Activated naive CD4-positive, alpha-beta T cell treated with anti-CD3 and anti-CD28 coated beads, Interleukin-2, amount 50 U/mL, for 24 hours (primary cell): Measurements from ENCODE around the gene TEDC1.

Experiments
- H3K27ac Mint-ChIP-seq: one replicate; pipeline ENCODE4 v1.8.0; 2021; ENCODE audit warnings: mild to moderate bottlenecking, mixed read lengths
- H3K27me3 Mint-ChIP-seq: one replicate; pipeline ENCODE4 v1.8.0; 2021; ENCODE audit warnings: mixed read lengths
- H3K36me3 Mint-ChIP-seq: one replicate; pipeline ENCODE4 v1.8.0; 2021; ENCODE audit warnings: mixed read lengths
- H3K4me1 Mint-ChIP-seq: one replicate; pipeline ENCODE4 v1.8.0; 2021; ENCODE audit warnings: mixed read lengths
- H3K4me3 Mint-ChIP-seq: one replicate; pipeline ENCODE4 v1.8.0; 2021; ENCODE audit warnings: mild to moderate bottlenecking, mixed read lengths
- H3K9me3 Mint-ChIP-seq: one replicate; pipeline ENCODE4 v1.8.0; 2021; ENCODE audit warnings: mixed read lengths

TEDC1 gene

GRCh38 chr14:105469456-105470349 lies 21.3 kb upstream of the TEDC1 start:
- Mint-ChIP-seq H3K4me3 (no peak overlapping the region), H3K27me3 (no peaks in the 10 kb centered on the region), H3K36me3 (no peaks in the 10 kb centered on the region), H3K27ac (no peak overlapping the region), H3K9me3 (no peaks in the 10 kb centered on the region), H3K4me1 (no peaks in the 10 kb centered on the region)

GRCh38 chr14:105470350-105471296 lies 20.4 kb upstream of the TEDC1 start:
- H3K4me1 Mint-ChIP-seq: no peaks in the 10 kb centered on the region
- H3K36me3 Mint-ChIP-seq: no peaks in the 10 kb centered on the region
- H3K27me3 Mint-ChIP-seq: no peaks in the 10 kb centered on the region
- H3K27ac Mint-ChIP-seq: no peak overlapping the region
- H3K4me3 Mint-ChIP-seq: no peak overlapping the region
- H3K9me3 Mint-ChIP-seq: no peaks in the 10 kb centered on the region

- no peaks in the 10 kb centered on the region for H3K27me3 Mint-ChIP-seq
- H3K36me3 Mint-ChIP-seq: no peaks in the 10 kb centered on the region
- H3K9me3 Mint-ChIP-seq: no peaks in the 10 kb centered on the region
- H3K4me1 Mint-ChIP-seq: no peaks in the 10 kb centered on the region
- H3K4me3 Mint-ChIP-seq: no peak overlapping the region
- no peak overlapping the region for H3K27ac Mint-ChIP-seq
Observed at GRCh38 chr14:105471297-105471821, 19.7 kb upstream of the TEDC1 start.

- Mint-ChIP-seq H3K27ac (no peak overlapping the region), H3K36me3 (no peaks in the 10 kb centered on the region), H3K9me3 (no peaks in the 10 kb centered on the region), H3K4me3 (no peak overlapping the region), H3K27me3 (no peaks in the 10 kb centered on the region), H3K4me1 (no peaks in the 10 kb centered on the region)
Observed at GRCh38 chr14:105471823-105472485, 19.1 kb upstream of the TEDC1 start.

GRCh38 chr14:105472486-105472991 lies 18.5 kb upstream of the TEDC1 start:
- no peaks in the 10 kb centered on the region for H3K36me3 Mint-ChIP-seq
- no peaks in the 10 kb centered on the region for H3K27me3 Mint-ChIP-seq
- no peaks in the 10 kb centered on the region for H3K9me3 Mint-ChIP-seq
- peaks cover 6% of the 10 kb centered on the region for H3K4me1 Mint-ChIP-seq
- H3K4me3 Mint-ChIP-seq: no peak overlapping the region
- H3K27ac Mint-ChIP-seq: no peak overlapping the region

- no peak overlapping the region for H3K27ac Mint-ChIP-seq
- H3K27me3 Mint-ChIP-seq: no peaks in the 10 kb centered on the region
- peak overlapping the region; percentile 51 for H3K4me3 Mint-ChIP-seq
- H3K36me3 Mint-ChIP-seq: no peaks in the 10 kb centered on the region
- H3K9me3 Mint-ChIP-seq: no peaks in the 10 kb centered on the region
- H3K4me1 Mint-ChIP-seq: peaks cover 6% of the 10 kb centered on the region
Observed at GRCh38 chr14:105473033-105473676, 17.9 kb upstream of the TEDC1 start.

- Mint-ChIP-seq H3K27me3 (no peaks in the 10 kb centered on the region), H3K36me3 (no peaks in the 10 kb centered on the region), H3K4me3 (peak overlapping the region; percentile 72), H3K27ac (peak overlapping the region; percentile 41), H3K9me3 (no peaks in the 10 kb centered on the region), H3K4me1 (peaks cover 6% of the 10 kb centered on the region)
Observed at GRCh38 chr14:105473677-105474482, 17.2 kb upstream of the TEDC1 start.

GRCh38 chr14:105474483-105475268 lies 16.4 kb upstream of the TEDC1 start, which contains the start of gene CRIP2:
TSS of gene CRIP2 (plus strand) at chr14:105474821. CDS start at chr14:105474863, 42 bp downstream.
- no peaks in the 10 kb centered on the region for H3K9me3 Mint-ChIP-seq
- H3K27me3 Mint-ChIP-seq: no peaks in the 10 kb centered on the region
- H3K27ac Mint-ChIP-seq: peak within 1 kb of the TSS; percentile 41
- H3K36me3 Mint-ChIP-seq: no peaks in the 10 kb centered on the region
- H3K4me3 Mint-ChIP-seq: peak within 1 kb of the TSS; percentile 72
- H3K4me1 Mint-ChIP-seq: peaks cover 7% of the 10 kb centered on the region

GRCh38 chr14:105475269-105476096 lies 15.6 kb upstream of the TEDC1 start:
- peaks cover 14% of the 10 kb centered on the region for H3K4me1 Mint-ChIP-seq
- peak overlapping the region; percentile 30 for H3K4me3 Mint-ChIP-seq
- H3K27me3 Mint-ChIP-seq: no peaks in the 10 kb centered on the region
- H3K27ac Mint-ChIP-seq: no peak overlapping the region
- H3K9me3 Mint-ChIP-seq: no peaks in the 10 kb centered on the region
- no peaks in the 10 kb centered on the region for H3K36me3 Mint-ChIP-seq

- no peaks in the 10 kb centered on the region for H3K27me3 Mint-ChIP-seq
- H3K4me1 Mint-ChIP-seq: peaks cover 21% of the 10 kb centered on the region
- H3K36me3 Mint-ChIP-seq: no peaks in the 10 kb centered on the region
- peak overlapping the region; percentile 7 for H3K4me3 Mint-ChIP-seq
- no peaks in the 10 kb centered on the region for H3K9me3 Mint-ChIP-seq
- no peak overlapping the region for H3K27ac Mint-ChIP-seq
Observed at GRCh38 chr14:105476097-105476830, 14.8 kb upstream of the TEDC1 start.

GRCh38 chr14:105476831-105477659 lies 14.0 kb upstream of the TEDC1 start:
- Mint-ChIP-seq H3K27me3 (no peaks in the 10 kb centered on the region), H3K36me3 (no peaks in the 10 kb centered on the region), H3K4me1 (peaks cover 25% of the 10 kb centered on the region), H3K9me3 (no peaks in the 10 kb centered on the region), H3K4me3 (no peak overlapping the region), H3K27ac (peak overlapping the region; percentile 59)
